HepG2 (cell line): ENCODE data around the gene SNRNP200. TPM values are rescaled to one million over a fixed set of nuclear protein-coding genes. Genes with fewer than 3 reads are reported as not detected.

ENCODE experiments used
- HDAC1 ChIP-seq: sonication (generic); formaldehyde crosslinking; IDR thresholded peaks from 2 replicates; pipeline ENCODE4 v1.5.1; 2020; ENCODE audit warnings: mild to moderate bottlenecking, missing genetic modification reagents
- HMGXB3 ChIP-seq: sonication (generic); formaldehyde crosslinking; IDR thresholded peaks from 2 replicates; pipeline ENCODE4 v1.4.0; 2020; ENCODE audit warnings: missing genetic modification reagents, borderline replicate concordance
- HOXA5 ChIP-seq: sonication (generic); formaldehyde crosslinking; IDR thresholded peaks from 2 replicates; pipeline ENCODE4 v1.4.0; 2020; ENCODE audit warnings: missing genetic modification reagents
- TBX2 ChIP-seq: sonication (generic); formaldehyde crosslinking; IDR thresholded peaks from 2 replicates; pipeline ENCODE4 v1.5.0; 2020; ENCODE audit warnings: missing genetic modification reagents, mild to moderate bottlenecking, borderline replicate concordance
- TFAP4 ChIP-seq: sonication (generic); IDR thresholded peaks from 2 replicates; pipeline ENCODE4 v1.6.1; 2016; ENCODE audit warnings: low read depth, borderline replicate concordance
- ZNF230 ChIP-seq: sonication (generic); formaldehyde crosslinking; IDR thresholded peaks from 2 replicates; pipeline ENCODE4 v1.4.0; 2020; ENCODE audit warnings: mild to moderate bottlenecking, missing genetic modification reagents
- polyA plus RNA-seq, 8 experiments: library from polyadenylated mRNA; depleted of rRNA in 3 of 8; stranded (reverse) in 7 of 8; unstranded in 1 of 8; fragments of >200 nt; fragmentation: Illumina TruSeq in 4 of 8; extraction: Trizol in 4 of 8; gene quantifications; 2 replicates each; pipeline versions ENCODE4 v1.2.1 to v1.2.3, GENCODE V29; 2011 to 2016; ENCODE audit warnings: low read depth in 4 of 8, missing spikeins in 1 of 8, mixed read lengths in 1 of 8; ENCODE audit not compliant: insufficient read depth in 1 of 8
- total RNA-seq, 5 experiments: library from RNA; depleted of rRNA; stranded (reverse); fragments of >200 nt; fragmentation: Illumina TruSeq; extraction: Trizol; gene quantifications; 2 replicates each; pipeline ENCODE4 v1.2.3, GENCODE V29; 2016; ENCODE audit warnings: low read depth in 1 of 5
- TF ChIP-seq, protein P1 (sequence below): sonication (generic); formaldehyde crosslinking; IDR thresholded peaks from 2 replicates; pipeline ENCODE4 v1.9.0; 2022; ENCODE audit warnings: low read depth, missing genetic modification reagents

SNRNP200 gene
- total and polyA plus RNA-seq, 2 of the 13 experiments (the other 11 are each of a cell fraction or from before 2014, with no cell fraction given): 99.0 to 232 TPM

GRCh38 chr2:96260387-96261260 lies 44.7 kb downstream of the SNRNP200 start (continued):
- TF ChIP-seq HMGXB3 (CRISPR knock-in tag) (peak; percentile 44; the same call in 1 of the 2 replicates), TFAP4 (peak; percentile 100), TBX2 (peak; percentile 63), ZNF230 (CRISPR knock-in tag) (0 out of 2 replicates have a peak, but pooled peaks have one; percentile 72), HOXA5 (CRISPR knock-in tag) (0 out of 2 replicates have a peak, but pooled peaks have one; percentile 42), HDAC1 (CRISPR knock-in tag) (peak; percentile 92)
- TF ChIP-seq, protein P1, sequence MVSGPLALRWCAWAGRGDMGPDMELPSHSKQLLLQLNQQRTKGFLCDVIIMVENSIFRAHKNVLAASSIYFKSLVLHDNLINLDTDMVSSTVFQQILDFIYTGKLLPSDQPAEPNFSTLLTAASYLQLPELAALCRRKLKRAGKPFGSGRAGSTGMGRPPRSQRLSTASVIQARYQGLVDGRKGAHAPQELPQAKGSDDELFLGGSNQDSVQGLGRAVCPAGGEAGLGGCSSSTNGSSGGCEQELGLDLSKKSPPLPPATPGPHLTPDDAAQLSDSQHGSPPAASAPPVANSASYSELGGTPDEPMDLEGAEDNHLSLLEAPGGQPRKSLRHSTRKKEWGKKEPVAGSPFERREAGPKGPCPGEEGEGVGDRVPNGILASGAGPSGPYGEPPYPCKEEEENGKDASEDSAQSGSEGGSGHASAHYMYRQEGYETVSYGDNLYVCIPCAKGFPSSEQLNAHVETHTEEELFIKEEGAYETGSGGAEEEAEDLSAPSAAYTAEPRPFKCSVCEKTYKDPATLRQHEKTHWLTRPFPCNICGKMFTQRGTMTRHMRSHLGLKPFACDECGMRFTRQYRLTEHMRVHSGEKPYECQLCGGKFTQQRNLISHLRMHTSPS (CRISPR knock-in tag): peak; percentile 85; the same call in 1 of the 2 replicates
